Measurements from ENCODE around the gene PITPNM1.
"Not testable (repeated sequence)": the region's sequence is repeated elsewhere in the genome, so short reads cannot be mapped to it uniquely, and the experiment has no call there.

The PITPNM1 gene

GRCh38 chr11:67522844-67523555, 17.8 kb upstream of the PITPNM1 start, which contains the start of gene CABP2:
TSS of gene CABP2 (minus strand) at chr11:67523446. CDS start at chr11:67523326, 120 bp downstream.
- DNase-seq, result no peak

DNA sequence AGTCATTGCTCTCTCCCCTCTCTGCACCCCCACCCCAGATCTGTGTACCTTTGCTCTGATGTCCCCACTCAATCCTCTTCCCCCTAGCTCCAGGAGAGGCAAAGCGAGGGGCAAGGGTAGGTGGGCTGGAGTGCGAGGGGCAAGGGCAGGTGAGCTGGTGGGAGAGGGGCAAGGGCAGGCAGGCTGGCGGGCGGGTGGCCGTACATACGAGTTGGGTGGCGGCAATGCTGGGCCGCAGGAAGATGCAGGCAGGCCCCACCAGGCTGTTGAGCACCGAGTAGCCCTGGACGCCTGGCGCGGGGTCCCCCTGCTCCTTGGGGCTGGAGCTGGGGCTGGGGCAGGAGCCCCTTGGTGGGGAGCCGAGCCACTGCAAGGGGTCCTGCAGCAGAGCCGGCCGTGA, 17.2 kb upstream of the PITPNM1 start:
- DNase-seq, result no peak

DNA sequence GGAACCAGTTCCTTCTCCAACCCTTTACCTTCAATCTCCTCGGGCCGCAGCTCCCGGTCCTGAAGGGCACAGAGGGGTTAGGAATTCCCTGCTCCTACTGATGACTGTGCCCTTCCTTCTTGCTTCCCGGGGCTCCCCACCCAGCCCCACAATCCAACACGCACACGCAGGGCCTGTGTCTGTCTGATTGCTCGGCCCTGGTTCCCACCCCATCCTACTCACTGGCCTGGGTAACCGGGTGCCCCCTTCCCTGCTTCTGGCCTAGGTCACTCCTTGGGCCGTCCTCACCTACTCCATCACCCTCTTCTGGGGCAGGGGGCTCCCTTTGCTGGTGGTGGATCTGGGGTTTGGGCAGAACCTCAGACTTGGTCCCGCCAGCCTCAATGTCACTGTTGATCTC, 16.8 kb upstream of the PITPNM1 start:
- DNase-seq, result no peak

DNA sequence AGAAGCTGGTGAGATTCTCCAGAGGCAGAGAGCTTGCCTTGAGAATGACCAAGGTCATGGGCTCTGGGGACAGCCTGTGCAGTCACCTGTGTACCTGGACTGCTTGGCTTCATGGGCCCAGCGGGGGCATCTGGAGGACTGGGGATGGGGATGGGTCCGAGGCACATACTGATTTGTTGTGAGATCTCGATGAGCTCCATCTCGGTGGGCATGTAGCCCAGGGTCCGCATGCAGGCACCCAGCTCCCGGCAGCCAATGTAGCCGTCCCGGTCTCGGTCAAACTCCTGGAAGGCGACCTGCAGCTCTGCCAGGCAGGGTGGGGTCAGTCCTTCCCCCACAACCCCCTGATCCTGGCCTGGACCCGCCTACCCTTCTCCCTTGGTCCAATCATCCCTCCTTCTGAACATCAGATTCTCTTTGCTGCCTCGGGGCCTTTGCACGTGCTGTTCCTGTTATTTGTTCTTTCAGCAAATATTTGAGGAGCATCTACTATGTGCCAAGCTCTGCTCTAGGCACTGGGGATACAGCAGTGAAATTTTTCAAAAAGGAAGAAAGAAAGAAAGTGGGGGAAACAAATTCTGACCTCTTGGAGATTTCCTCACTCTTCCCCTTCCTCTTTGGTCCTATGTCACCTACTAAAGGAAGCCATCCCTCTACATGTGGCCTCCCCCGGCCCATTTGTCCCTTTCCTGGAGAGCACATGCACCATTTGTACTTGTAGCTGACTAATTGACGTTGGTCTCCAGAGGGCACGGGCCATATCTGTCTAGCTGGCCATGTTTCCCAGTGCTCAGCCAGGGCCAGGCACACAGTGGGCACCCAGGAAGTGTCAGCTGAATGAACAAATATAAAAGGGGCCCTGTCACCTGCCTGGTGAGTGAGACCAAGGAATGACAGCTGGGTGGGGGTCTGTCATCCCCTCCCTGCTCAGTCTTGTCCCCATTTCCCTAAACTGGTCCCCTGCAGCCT, 16.0 kb upstream of the PITPNM1 start:
- DNase-seq, result no peak

DNA sequence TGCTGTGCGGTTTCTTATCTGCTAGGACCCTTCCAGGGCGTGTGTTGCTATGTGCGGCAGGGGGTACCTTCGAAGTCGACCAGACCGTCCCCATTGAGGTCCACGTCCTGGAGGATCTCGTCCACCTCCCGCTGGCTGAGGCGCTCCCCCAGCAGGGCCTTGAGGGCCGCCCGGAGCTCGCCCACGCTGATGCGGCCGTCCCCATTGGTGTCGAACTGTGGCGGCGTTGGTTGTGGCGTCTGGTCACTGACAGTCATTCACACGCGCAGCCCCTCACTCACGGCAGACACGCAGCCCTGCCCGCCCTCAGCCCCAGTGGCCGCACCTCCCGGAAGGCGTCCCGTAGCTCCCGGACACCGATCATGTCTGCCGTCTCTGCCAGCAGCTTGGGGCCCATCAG, 14.6 kb upstream of the PITPNM1 start:
- DNase-seq, result no peak

- DNase-seq, result no peak
Measured at GRCh38 chr11:67517784-67518552, 12.8 kb upstream of the PITPNM1 start.

- no peak for DNase-seq
Measured at GRCh38 chr11:67516806-67517205, 11.6 kb upstream of the PITPNM1 start.

GRCh38 chr11:67514116-67514515, 9.0 kb upstream of the PITPNM1 start:
- DNase-seq, result no peak

DNA sequence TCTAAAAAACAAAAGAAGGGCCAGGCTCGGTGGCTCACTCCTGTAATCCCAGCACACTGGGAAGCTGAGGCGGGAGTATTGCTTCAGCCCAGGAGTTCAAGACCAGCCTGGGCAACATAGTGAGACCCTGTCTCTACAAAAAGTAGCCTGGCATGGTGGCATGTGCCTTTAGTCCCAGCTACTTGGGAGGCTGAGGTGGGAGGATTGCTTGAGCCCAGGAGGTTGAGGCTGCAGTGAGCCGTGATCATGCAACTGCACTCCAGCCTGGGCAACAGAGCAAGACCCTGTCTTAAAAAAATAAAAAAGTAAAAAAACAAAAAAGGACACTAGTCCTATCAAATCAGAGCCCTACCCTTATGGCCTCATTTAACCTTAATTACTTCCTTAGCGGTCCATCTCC, 6.4 kb upstream of the PITPNM1 start:
- DNase-seq, result not testable (repeated sequence)

GRCh38 chr11:67510023-67510345, 4.8 kb upstream of the PITPNM1 start:
- DNase-seq, result no peak

- peak; percentile 98 for DNase-seq
Measured at GRCh38 chr11:67508486-67509121, 3.4 kb upstream of the PITPNM1 start.

DNA sequence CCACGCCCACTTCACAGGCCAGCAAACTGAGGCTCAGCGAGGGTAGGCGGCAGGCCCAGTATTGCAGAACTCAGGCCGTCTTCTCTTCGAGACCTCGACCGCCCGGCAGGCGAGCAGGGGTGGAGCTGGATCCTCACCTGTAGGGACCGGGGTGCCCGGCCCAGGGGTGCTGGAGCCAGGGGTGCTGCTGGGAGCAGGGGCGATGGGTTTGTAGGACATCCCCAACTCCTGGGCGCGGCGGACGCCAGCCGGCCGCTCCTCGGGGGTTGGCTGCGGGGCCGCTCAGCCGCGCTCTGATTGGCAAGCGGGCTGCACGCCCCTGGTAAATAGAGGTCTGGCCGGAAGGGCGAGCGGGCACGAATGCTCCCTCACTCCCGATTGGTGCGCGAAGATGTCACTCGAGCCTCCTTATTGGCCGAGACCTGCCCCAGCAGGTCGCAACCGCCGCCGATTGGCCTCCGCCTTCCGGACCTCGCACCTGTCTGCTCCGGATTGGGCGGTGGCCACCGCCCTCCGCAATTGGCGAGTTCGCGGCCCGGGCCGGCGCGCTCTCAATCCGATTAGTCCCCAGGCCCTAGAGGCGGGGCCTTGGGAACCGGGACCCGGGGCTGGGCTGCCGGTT, 2.8 kb upstream of the PITPNM1 start, which contains the start of gene CDK2AP2:
Gene CDK2AP2, minus strand, starts transcription at position 299 of the 622 bp plus-strand sequence. Its CDS starts 80 bp downstream, at position 219.
- peak; percentile 98 for DNase-seq

DNA sequence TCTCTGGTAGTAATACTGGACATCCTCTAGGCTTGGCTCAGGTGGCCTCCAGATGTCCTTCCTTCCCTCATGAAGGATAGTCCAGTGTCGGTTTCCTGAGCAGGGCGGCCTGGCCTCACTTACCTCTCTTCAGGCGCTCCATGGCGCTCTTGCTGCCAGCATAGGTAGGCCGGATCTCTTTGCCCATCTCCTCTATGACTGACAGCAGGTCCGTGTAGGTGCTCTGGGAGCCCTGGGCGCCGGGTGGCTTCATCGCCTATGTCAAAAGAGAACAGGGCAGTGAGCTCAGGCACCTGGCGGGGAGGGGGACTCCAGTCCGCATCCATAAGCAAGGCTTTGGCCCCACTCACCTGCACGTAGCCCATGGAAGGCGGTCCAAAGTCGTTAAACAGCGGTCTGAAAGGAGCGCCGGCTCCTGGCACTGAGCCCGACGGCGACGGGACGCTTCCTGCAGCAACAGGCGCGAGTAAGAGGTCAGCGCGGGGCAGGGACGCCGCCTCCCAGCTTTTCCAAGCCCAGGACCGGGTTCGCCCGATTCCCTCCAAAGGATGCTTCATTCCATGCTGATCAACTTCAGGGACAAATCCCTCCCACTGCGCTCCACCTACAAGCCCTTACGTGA, 2.2 kb upstream of the PITPNM1 start:
- no peak for DNase-seq

GRCh38 chr11:67506426-67507051, 1.4 kb upstream of the PITPNM1 start:
- no peak for DNase-seq

GRCh38 chr11:67505605-67506396, 638 bp upstream of the PITPNM1 start:
- DNase-seq, result peak; percentile 91

DNA sequence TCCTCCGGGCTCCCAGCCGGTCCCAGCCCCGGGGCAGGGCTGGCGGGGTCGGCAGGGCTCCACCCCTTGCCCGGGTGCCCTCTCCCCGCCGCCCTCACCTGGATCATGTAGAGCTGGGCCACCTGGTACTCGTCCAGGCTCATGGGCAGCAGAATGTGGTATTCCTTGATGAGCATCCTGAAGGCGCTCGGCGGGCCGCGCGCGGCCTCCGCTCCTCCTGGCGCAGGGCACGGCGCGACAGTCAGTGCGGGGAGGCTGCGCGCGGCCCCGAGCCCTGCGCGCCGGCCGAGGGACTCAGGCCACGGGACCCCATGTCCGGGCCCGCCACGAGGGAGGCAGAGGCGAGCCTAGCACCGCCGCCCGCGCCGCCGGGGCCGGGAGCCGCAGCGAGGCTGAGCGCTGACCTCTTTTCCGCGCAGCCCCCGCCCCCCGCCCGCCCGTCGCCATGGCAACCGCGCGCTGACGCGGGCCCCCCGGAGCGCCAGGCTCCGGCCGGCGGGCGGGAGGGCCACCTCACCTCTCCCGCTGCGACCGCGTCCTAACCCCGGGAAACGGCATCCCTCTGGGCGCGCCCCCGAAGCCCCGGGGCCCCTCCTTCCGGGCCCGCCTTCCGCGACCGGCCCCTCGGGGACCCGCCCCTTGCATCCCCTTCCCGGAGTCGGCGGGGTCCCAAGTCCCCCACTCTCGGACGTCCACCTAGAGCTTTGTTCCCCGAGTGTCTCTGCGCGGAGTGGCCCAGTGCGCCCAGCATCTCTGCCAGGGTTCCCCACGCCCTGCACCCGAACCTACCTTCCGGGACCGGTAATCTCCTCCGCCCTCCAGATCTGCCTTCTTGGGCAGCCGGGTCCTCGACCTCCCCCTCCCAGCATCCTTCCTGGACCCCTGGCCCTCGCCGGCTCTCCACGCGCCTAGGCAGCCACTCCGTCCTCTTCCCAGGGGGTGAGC, 886 bp downstream of the PITPNM1 start:
- DNase-seq, result peak; percentile 58

DNA sequence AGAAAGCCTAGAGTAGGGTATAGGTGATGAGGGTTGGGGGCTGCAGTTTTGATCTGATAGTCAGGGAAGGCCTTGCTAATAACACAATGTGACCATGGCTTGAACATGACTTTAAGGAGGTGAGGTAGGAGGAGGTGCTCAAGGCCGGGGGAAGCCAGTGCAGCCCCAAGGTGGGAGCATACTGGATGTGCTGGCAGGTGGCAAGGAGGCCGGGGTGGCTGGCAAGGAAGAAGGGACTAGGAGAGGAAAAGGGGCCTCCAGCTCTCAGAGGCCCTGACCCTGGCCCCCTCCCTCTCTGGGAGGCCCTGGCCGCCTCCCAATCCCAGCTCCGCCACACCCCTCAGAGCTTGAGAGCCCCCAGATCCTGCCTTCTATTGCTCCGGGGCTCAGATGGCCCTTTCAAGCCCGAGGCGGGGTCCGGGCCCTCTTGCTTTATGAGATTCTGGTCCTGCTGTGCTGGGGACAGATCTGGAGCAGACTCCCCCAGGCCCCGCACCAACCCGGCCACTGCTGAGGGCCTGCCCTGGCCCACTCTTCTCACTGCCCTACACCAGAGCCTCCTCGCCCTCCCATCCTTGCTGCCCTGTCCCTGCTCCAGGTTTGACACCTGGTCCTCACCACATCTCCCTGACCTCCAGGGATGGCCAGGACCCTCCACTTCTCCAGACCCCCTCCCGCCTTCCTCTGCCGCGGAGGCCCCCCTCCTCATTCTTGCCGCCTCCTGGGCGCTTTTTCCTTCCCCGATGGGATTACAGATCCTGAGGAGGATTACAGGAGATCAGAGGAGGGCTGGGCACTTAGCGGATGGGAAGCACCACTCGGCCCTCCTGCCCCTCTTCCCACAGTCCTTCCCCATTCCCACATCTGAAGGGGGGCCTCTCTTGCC, 1.8 kb downstream of the PITPNM1 start:
- DNase-seq, result no peak
